Fibroblast of pulmonary artery (primary cell): ENCODE measurements around the gene CAMK1G.

Source experiments
- DNase-seq: peaks from one replicate; pipeline ENCODE4 v3.0.0-alpha.2; 2010; ENCODE audit warnings: low read depth
- H3K4me3 ChIP-seq: replicated peaks from 2 replicates; pipeline ENCODE4 v1.5.1; 2011; ENCODE audit warnings: low read depth, mild to moderate bottlenecking, control low read depth, low read length, moderate library complexity
- CTCF ChIP-seq: IDR thresholded peaks from 2 replicates; pipeline ENCODE4 v1.5.1; 2011; ENCODE audit warnings: mild to moderate bottlenecking, control low read depth, low read length, inconsistent platforms; ENCODE audit errors: missing control alignments

Gene CAMK1G

GRCh38 chr1:209603877-209604276, 20.4 kb downstream of the CAMK1G start:
- no peak for TF ChIP-seq CTCF
- H3K4me3 ChIP-seq: no peak overlapping the region
- no peak for DNase-seq

GRCh38 chr1:209607102-209607794, 23.7 kb downstream of the CAMK1G start:
- TF ChIP-seq CTCF: no peak
- no peak overlapping the region for H3K4me3 ChIP-seq
- DNase-seq: no peak

GRCh38 chr1:209607795-209608178, 24.3 kb downstream of the CAMK1G start:
- TF ChIP-seq CTCF: no peak
- no peak overlapping the region for H3K4me3 ChIP-seq
- DNase-seq: no peak

GRCh38 chr1:209609041-209609790, 25.7 kb downstream of the CAMK1G start:
- no peak for TF ChIP-seq CTCF
- no peak for DNase-seq
- no peak overlapping the region for H3K4me3 ChIP-seq

- H3K4me3 ChIP-seq: no peak overlapping the region
- TF ChIP-seq CTCF: no peak
- no peak for DNase-seq
These were observed 26.5 kb downstream of the CAMK1G start for GRCh38 chr1:209609791-209610630.

GRCh38 chr1:209610631-209610905, 27.1 kb downstream of the CAMK1G start:
- no peak overlapping the region for H3K4me3 ChIP-seq
- TF ChIP-seq CTCF: no peak
- no peak for DNase-seq
